Keratinocyte (primary cell): ENCODE data around the gene KATNB1. TPM values are rescaled to one million over a fixed set of nuclear protein-coding genes. Genes with fewer than 3 reads are reported as not detected.

ENCODE experiments used
- DNase-seq: peaks from one replicate; pipeline ENCODE4 v3.0.0-alpha.2; 2011; ENCODE audit warnings: low read depth, missing footprints, low spot score
- FAIRE-seq: peaks from 2 replicates; lab custom pipeline; 2011; peaks lifted over from hg19 to GRCh38; lab: Jason Lieb, UNC
- H2AFZ ChIP-seq: 2 replicates; pipeline ENCODE4 v1.6.0; 2012; ENCODE audit warnings: low read length, control low read depth, inconsistent platforms; ENCODE audit not compliant: control insufficient read depth
- H3K27ac ChIP-seq: 2 replicates; pipeline ENCODE4 v1.5.1; 2011; ENCODE audit warnings: low read length; ENCODE audit not compliant: control insufficient read depth, insufficient read depth
- H3K27me3 ChIP-seq: 3 replicates; pipeline ENCODE4 v1.6.0; 2011; ENCODE audit warnings: low read length; ENCODE audit not compliant: control insufficient read depth, insufficient read depth; ENCODE audit errors: extremely low read depth
- H3K36me3 ChIP-seq, 2 experiments: 2 replicates in 1 of 2; 3 replicates in 1 of 2; pipeline ENCODE4 v1.5.1; 2011; ENCODE audit warnings: low read length in 2 of 2, mild to moderate bottlenecking in 1 of 2; ENCODE audit not compliant: control insufficient read depth in 2 of 2, insufficient read depth in 2 of 2; ENCODE audit errors: extremely low read depth in 1 of 2
- H3K4me1 ChIP-seq: 3 replicates; pipeline ENCODE4 v1.5.1; 2011; ENCODE audit warnings: low read length; ENCODE audit not compliant: control insufficient read depth, insufficient read depth; ENCODE audit errors: extremely low read depth
- H3K4me2 ChIP-seq: 3 replicates; pipeline ENCODE4 v1.6.0; 2011; ENCODE audit warnings: low read depth, low read length; ENCODE audit not compliant: control insufficient read depth, insufficient read depth; ENCODE audit errors: extremely low read depth
- H3K4me3 ChIP-seq, 3 experiments: fragments of 200-600 bp in 1 of 3; sonication (generic) in 1 of 3; 2 replicates in 2 of 3; 3 replicates in 1 of 3; pipeline ENCODE4 v1.5.1; 2011 to 2016; ENCODE audit warnings: low read length in 3 of 3, mild to moderate bottlenecking in 3 of 3, control low read depth in 2 of 3, inconsistent platforms in 1 of 3, low read depth in 1 of 3, mixed read lengths in 1 of 3, mixed run types in 1 of 3, moderate library complexity in 1 of 3; ENCODE audit not compliant: control insufficient read depth in 2 of 3, insufficient read depth in 2 of 3; ENCODE audit errors: extremely low read depth in 1 of 3
- H3K79me2 ChIP-seq: 2 replicates; pipeline ENCODE4 v1.6.0; 2012; ENCODE audit warnings: low read length; ENCODE audit not compliant: control insufficient read depth, insufficient read depth
- H3K9ac ChIP-seq: 3 replicates; pipeline ENCODE4 v1.6.0; 2011; ENCODE audit warnings: low read length; ENCODE audit not compliant: control insufficient read depth, insufficient read depth; ENCODE audit errors: extremely low read depth
- H3K9me1 ChIP-seq: 3 replicates; pipeline ENCODE4 v1.6.0; 2011; ENCODE audit warnings: low read length; ENCODE audit not compliant: control insufficient read depth, insufficient read depth; ENCODE audit errors: extremely low read depth
- H3K9me3 ChIP-seq: 2 replicates; pipeline ENCODE4 v1.5.1; 2012; ENCODE audit warnings: low read depth, low read length; ENCODE audit not compliant: control insufficient read depth
- H4K20me1 ChIP-seq: 3 replicates; pipeline ENCODE4 v1.6.0; 2011; ENCODE audit warnings: low read length; ENCODE audit not compliant: control insufficient read depth, insufficient read depth; ENCODE audit errors: extremely low read depth
- EZH2 ChIP-seq: IDR thresholded peaks from one replicate; pipeline ENCODE4 v1.6.1; 2012; ENCODE audit warnings: inconsistent platforms, mild to moderate bottlenecking, low read length, moderate library complexity
- dilution Hi-C: fragments of 300-500 bp; cut with MboI; formaldehyde crosslinking; loops from one replicate; pipeline ENCODE4 v1.7.0; 2020; ENCODE audit warnings: low sequenced_read_pairs; ENCODE audit not compliant: extremely low pct_ligation_motif_present
- polyA plus RNA-seq, 5 experiments: library from polyadenylated mRNA; depleted of rRNA in 3 of 5; stranded (reverse) in 3 of 5; stranded (forward) in 1 of 5; unstranded in 1 of 5; fragments of >200 nt; gene quantifications; 1 replicate in 1 of 5; 2 replicates in 3 of 5; 3 replicates in 1 of 5; pipeline versions ENCODE4 v1.2.1 to v1.2.3, GENCODE V29; 2011 to 2012; ENCODE audit warnings: missing spikeins in 2 of 5, low read depth in 1 of 5, low replicate concordance in 1 of 5
- TF ChIP-seq, protein P1 (sequence below), 3 experiments: IDR thresholded peaks in 1 of 3; conservative IDR thresholded peaks in 1 of 3; optimal IDR thresholded peaks in 1 of 3; 2 replicates in 2 of 3; 3 replicates in 1 of 3; pipeline versions ENCODE3 to v1.5.1; 2011; ENCODE audit warnings: low read length in 3 of 3, mild to moderate bottlenecking in 3 of 3, moderate library complexity in 2 of 3, control low read depth in 1 of 3, inconsistent platforms in 1 of 3; ENCODE audit not compliant: insufficient read depth in 2 of 3; ENCODE audit errors: extremely low read depth in 1 of 3

KATNB1 gene
- polyA plus RNA-seq, 1 donor (not counting 4 experiments of a cell fraction or from before 2014, with no cell fraction given): 18.9 TPM

DNA sequence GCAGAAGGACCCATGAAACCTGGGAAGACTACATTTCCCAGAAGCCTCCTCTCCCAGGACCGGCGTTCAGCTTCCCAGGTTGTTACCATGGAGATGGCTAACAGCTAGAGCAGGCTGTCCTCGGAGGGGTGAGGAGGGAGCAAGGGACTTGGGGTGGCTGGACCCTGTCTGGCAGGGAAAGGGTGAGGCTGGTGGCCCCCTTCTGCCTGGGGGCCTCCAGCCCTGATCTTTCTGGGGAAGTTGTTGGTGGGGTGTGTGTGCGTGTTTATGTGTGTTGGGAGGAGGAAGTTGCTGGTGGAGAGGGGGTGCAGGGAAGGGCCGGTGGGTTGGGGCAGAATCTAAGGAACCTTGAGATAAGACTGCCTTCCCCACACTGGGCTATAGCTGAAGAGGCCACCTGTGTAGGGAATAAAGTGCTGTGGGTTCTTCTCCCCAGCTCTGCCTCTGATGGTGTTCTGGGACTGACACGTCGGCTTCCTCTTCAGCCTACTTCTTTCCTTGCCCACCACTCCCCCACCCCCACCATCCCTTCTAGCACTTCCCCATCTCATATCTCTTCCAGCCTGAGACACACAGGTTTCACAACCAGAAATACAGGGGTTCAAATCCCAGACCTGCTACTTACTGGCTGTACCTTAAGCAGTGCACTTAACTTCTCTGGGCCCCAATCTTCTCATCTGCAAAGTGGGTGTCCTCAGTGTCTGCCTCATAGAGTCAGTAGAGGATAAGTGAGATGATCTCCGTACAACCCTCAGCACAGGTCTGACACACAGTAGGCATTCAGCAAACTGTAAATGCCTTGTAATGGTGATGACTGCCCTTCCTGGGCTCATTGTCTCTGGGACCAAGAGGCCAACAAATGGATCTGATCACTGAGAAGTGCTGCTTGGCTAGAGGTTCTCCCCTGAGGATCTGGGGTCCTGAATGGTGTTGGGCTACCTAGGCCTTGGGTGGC lies 40.6 kb upstream of the KATNB1 start, which contains the start of gene DRC7:
TSS of gene DRC7 (plus strand) at position 82 of the 955 bp plus-strand sequence. CDS start 3,144 bp downstream, outside the sequence.
- H2AFZ ChIP-seq: no peak within 1 kb of the TSS
- dilution Hi-C loops: no loop called here
- H3K4me2 ChIP-seq: no peak within 1 kb of the TSS

DNA sequence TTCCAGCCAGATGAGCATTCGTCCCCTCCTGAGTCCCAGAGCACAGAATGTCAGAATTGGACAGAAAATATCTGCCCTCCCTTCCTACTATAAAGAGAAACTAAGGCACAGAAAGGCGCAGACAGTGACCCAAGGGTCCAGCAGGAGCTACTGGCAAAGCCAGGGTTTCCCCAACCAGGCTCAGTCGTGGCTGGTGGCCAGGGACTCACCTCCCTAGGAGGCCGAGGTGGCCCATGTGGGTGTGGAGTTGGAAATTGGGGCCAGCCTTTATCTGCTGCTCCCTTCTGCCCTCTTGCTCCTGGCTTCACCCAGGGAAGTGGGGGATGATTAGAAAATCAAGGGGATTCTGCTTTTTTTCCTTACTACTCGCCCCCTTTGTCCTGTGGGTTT lies 39.9 kb upstream of the KATNB1 start:
- FAIRE-seq (no peak), DNase-seq (no peak)
- Histone ChIP-seq H3K4me1 (no peaks in the 10 kb centered on the region), H3K27me3 (no peaks in the 10 kb centered on the region), H3K9ac (no peak overlapping the region), H2AFZ (no peak overlapping the region), H3K27ac (no peak overlapping the region), H4K20me1 (no peaks in the 10 kb centered on the region), H3K4me2 (no peak overlapping the region), H3K36me3 (no peaks in the 10 kb centered on the region), H3K79me2 (no peaks in the 10 kb centered on the region), H3K4me3 (no peak overlapping the region), H3K9me3 (no peaks in the 10 kb centered on the region), H3K9me1 (no peaks in the 10 kb centered on the region)
- no peak for TF ChIP-seq EZH2
- TF ChIP-seq, protein P1, sequence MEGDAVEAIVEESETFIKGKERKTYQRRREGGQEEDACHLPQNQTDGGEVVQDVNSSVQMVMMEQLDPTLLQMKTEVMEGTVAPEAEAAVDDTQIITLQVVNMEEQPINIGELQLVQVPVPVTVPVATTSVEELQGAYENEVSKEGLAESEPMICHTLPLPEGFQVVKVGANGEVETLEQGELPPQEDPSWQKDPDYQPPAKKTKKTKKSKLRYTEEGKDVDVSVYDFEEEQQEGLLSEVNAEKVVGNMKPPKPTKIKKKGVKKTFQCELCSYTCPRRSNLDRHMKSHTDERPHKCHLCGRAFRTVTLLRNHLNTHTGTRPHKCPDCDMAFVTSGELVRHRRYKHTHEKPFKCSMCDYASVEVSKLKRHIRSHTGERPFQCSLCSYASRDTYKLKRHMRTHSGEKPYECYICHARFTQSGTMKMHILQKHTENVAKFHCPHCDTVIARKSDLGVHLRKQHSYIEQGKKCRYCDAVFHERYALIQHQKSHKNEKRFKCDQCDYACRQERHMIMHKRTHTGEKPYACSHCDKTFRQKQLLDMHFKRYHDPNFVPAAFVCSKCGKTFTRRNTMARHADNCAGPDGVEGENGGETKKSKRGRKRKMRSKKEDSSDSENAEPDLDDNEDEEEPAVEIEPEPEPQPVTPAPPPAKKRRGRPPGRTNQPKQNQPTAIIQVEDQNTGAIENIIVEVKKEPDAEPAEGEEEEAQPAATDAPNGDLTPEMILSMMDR (optimal IDR thresholded peaks at IDR 0.05 in 1 of 3, IDR thresholded peaks at IDR 0.05 in 1 of 3, conservative IDR thresholded peaks at IDR 0.05 in 1 of 3; ENCODE audit: extremely low read depth in 1 of 3, insufficient read depth in 2 of 3, low read length in 3 of 3): no peak
- dilution Hi-C loops: no loop called here

More for the DNA sequence above, 40.6 kb upstream of the KATNB1 start, which contains the start of gene DRC7:
- Histone ChIP-seq H3K4me1 (no peaks in the 10 kb centered on the region), H4K20me1 (no peaks in the 10 kb centered on the region), H3K36me3 (no peaks in the 10 kb centered on the region), H3K27ac (no peak within 1 kb of the TSS), H3K9ac (no peak within 1 kb of the TSS), H3K27me3 (no peaks in the 10 kb centered on the region), H3K9me1 (no peaks in the 10 kb centered on the region), H3K4me3 (no peak within 1 kb of the TSS), H3K9me3 (no peaks in the 10 kb centered on the region), H3K79me2 (no peaks in the 10 kb centered on the region)
- DNase-seq: no peak
- FAIRE-seq: no peak
- TF ChIP-seq, protein P1 (optimal IDR thresholded peaks at IDR 0.05 in 1 of 3, IDR thresholded peaks at IDR 0.05 in 1 of 3, conservative IDR thresholded peaks at IDR 0.05 in 1 of 3; ENCODE audit: extremely low read depth in 1 of 3, insufficient read depth in 2 of 3, low read length in 3 of 3): no peak
- no peak for TF ChIP-seq EZH2
